Measurements from ENCODE around the gene PIK3CG.
A peak's percentile ranks its signal among the peaks of the same experiment; 100 is the strongest.
"Not testable (repeated sequence)": the region's sequence is repeated elsewhere in the genome, so short reads cannot be mapped to it uniquely, and the experiment has no call there.

PIK3CG gene

DNA sequence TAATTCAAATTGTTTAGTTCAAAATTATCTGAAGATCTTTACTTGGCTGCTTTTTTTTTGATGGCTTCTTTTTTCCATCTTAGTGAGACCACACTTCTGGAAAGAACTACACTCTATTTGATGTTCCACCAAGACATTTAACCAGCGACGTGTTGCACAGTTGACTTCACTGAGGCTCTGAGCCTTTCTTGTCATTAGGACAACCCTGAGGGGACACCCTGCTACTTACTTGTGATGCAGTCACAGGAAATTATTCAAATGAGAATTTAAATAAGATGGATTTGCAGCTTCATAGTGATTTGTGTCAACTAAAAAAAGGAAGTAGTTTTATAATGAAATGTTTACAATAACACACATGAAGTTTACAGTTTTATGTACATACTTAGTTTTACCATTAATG is 25.6 kb upstream of the PIK3CG start:
- Histone ChIP-seq H3K36me3 (ENCODE audit: insufficient read depth, low read length) (no peaks in the 10 kb centered on the region), H3K9ac (ENCODE audit: low read depth, low read length) (no peak overlapping the region), H3K4me2 (ENCODE audit: low read length) (no peak overlapping the region), H3K4me3 (ENCODE audit: low read length) (no peak overlapping the region), H3K27me3 (ENCODE audit: control insufficient read depth, insufficient read depth, low read length) (no peaks in the 10 kb centered on the region), H3K9me3 (replicated peaks; ENCODE audit: low read length) (no peaks in the 10 kb centered on the region), H3K4me1 (ENCODE audit: control insufficient read depth, insufficient read depth, low read length) (peaks cover 7% of the 10 kb centered on the region)

DNA sequence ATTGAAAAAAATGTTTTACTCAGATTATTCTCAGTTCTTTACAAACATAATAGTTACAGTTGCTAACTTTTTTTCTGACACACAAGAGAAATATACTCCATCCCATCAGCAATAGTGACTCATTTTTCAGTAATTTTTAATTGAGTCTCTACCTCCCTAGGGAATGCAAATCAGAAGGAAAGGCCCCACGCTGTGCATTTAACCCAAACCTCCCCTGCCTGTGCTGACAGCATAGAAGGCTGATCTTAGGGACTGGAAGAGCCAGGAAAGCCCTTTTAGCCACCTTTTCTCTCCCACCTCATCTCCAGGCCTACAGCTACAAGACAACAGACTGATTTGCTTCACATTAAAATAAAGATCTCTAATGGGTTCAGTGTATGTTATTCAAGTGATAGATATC is 24.7 kb upstream of the PIK3CG start:
- Histone ChIP-seq H3K27me3 (ENCODE audit: control insufficient read depth, insufficient read depth, low read length) (peaks cover 3% of the 10 kb centered on the region), H3K4me1 (ENCODE audit: control insufficient read depth, insufficient read depth, low read length) (peaks cover 7% of the 10 kb centered on the region), H3K36me3 (ENCODE audit: insufficient read depth, low read length) (no peaks in the 10 kb centered on the region), H3K4me2 (ENCODE audit: low read length) (peak overlapping the region; percentile 4), H3K4me3 (ENCODE audit: low read length) (no peak overlapping the region), H3K9ac (ENCODE audit: low read depth, low read length) (no peak overlapping the region), H3K9me3 (replicated peaks; ENCODE audit: low read length) (no peaks in the 10 kb centered on the region)

DNA sequence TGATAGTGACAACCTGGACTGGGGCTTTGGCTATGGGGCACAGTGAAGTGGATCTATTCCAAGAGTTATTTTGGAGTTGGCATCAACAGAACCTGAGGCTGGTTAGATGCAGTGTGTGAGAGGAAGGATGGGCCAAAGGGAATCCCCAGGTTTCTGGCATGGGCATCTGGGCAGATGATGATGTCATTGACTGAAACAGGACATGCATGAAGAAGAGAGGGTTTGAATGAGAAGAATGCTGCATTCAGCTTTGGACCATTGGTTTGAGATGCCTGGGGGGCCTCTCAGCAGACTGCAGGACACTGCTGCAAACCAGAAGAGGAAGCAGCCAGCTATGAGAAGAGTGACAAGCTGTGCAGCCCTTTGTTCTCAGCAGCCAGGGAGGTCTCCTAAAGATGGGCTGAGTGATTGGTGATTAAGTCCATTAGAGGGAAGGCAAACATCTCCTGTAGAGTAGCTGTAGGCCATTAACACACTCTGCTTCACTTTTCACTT is 23.1 kb upstream of the PIK3CG start:
- H3K27me3 ChIP-seq (ENCODE audit: control insufficient read depth, insufficient read depth, low read length) = peaks cover 10% of the 10 kb centered on the region
- no peak overlapping the region for H3K4me2 ChIP-seq (ENCODE audit: low read length)
- no peaks in the 10 kb centered on the region for H3K36me3 ChIP-seq (ENCODE audit: insufficient read depth, low read length)
- no peaks in the 10 kb centered on the region for H3K9me3 ChIP-seq (replicated peaks; ENCODE audit: low read length)
- H3K4me1 ChIP-seq (ENCODE audit: control insufficient read depth, insufficient read depth, low read length) = peaks cover 7% of the 10 kb centered on the region
- H3K9ac ChIP-seq (ENCODE audit: low read depth, low read length) = no peak overlapping the region
- H3K4me3 ChIP-seq (ENCODE audit: low read length) = no peak overlapping the region

DNA sequence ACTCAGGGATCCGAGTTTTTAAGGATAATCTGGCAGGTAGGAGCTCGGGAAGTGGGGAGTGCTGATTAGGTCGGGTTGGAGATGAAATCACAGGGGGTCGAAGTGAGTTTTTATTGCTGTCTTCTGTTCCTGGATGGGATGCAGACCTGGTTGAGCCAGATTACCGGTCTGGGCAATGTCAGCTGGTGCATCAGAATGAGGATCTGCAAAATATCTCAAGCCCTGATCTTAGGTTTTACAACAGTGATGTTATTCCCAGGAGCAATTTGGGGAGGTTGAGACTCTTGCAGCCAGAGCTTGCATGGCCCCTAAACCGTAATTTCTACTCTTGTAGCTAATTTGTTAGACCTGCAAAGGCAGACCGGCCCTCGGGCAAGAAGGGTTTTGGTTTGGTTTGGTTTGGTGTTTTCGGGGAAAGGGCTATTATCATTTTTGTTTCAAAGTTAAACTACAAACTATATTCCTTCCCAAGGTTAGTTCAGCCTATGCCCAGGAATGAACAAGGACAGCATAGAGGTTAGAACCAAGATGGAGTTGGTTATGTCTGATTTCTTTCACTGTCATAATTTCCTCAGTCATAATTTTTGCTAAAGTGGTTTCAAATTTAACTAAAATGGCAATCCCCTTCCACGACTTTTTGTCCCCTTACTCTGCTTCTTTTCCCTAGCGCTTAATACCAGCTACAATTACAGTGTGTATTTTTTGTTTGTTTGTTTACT is 20.6 kb upstream of the PIK3CG start:
- Histone ChIP-seq H3K9me3 (replicated peaks; ENCODE audit: low read length) (no peaks in the 10 kb centered on the region), H3K4me2 (ENCODE audit: low read length) (no peak overlapping the region), H3K9ac (ENCODE audit: low read depth, low read length) (no peak overlapping the region), H3K27me3 (ENCODE audit: control insufficient read depth, insufficient read depth, low read length) (peaks cover 10% of the 10 kb centered on the region), H3K4me3 (ENCODE audit: low read length) (no peak overlapping the region), H3K4me1 (ENCODE audit: control insufficient read depth, insufficient read depth, low read length) (peaks cover 11% of the 10 kb centered on the region), H3K36me3 (ENCODE audit: insufficient read depth, low read length) (no peaks in the 10 kb centered on the region)

DNA sequence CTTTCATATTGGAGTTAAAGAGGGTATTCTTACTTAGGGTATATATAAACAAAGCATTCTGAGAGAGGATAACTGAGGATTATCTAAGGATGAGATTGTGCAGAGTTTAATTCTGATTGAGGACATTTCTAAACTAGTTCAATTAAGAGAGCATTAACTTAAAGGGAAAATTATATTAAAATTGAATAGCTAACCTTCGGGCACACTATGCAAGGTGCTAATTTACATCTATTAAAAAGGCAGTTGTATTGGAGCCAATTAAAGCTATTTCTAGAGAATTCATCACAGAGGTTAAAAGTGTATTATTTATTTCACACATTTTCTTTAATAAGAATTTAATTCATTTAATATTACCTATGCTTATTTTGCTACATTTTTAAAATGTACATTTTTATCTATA is 17.0 kb upstream of the PIK3CG start:
- Histone ChIP-seq H3K27me3 (ENCODE audit: control insufficient read depth, insufficient read depth, low read length) (peaks cover 10% of the 10 kb centered on the region), H3K36me3 (ENCODE audit: insufficient read depth, low read length) (no peaks in the 10 kb centered on the region), H3K4me2 (ENCODE audit: low read length) (no peak overlapping the region), H3K4me3 (ENCODE audit: low read length) (no peak overlapping the region), H3K9me3 (replicated peaks; ENCODE audit: low read length) (no peaks in the 10 kb centered on the region), H3K9ac (ENCODE audit: low read depth, low read length) (no peak overlapping the region), H3K4me1 (ENCODE audit: control insufficient read depth, insufficient read depth, low read length) (peaks cover 4% of the 10 kb centered on the region)

DNA sequence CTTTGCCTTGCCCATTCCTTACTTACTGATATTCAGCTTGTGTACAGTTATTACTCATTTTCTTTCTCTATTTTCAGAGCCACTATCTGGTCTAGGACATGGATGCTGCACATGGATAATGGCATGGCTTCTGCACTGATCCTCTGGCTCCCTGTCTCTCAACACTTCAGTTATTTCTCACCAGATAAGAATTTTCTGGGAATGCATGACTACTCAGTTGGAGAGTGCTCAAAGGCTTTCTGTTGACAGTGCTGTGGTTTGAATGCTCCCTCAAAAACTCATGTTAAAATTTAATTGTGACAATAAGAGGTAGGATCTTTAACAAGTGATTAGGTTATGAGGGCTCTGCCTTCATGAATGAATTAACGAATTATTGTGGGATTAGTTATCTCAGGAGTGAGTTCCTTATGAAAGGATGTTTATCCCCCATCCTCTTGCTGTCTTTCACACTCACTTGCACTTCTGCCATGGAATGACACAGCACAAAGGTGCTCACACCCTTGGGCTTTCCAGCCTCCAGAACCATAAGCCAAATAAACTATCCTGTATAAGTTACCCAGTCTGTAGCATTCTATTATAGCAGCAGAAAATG is 16.1 kb upstream of the PIK3CG start:
- Histone ChIP-seq H3K36me3 (ENCODE audit: insufficient read depth, low read length) (no peaks in the 10 kb centered on the region), H3K9ac (ENCODE audit: low read depth, low read length) (no peak overlapping the region), H3K27me3 (ENCODE audit: control insufficient read depth, insufficient read depth, low read length) (peaks cover 10% of the 10 kb centered on the region), H3K4me1 (ENCODE audit: control insufficient read depth, insufficient read depth, low read length) (peaks cover 4% of the 10 kb centered on the region), H3K9me3 (replicated peaks; ENCODE audit: low read length) (no peaks in the 10 kb centered on the region), H3K4me2 (ENCODE audit: low read length) (peak overlapping the region; percentile 1), H3K4me3 (ENCODE audit: low read length) (no peak overlapping the region)

DNA sequence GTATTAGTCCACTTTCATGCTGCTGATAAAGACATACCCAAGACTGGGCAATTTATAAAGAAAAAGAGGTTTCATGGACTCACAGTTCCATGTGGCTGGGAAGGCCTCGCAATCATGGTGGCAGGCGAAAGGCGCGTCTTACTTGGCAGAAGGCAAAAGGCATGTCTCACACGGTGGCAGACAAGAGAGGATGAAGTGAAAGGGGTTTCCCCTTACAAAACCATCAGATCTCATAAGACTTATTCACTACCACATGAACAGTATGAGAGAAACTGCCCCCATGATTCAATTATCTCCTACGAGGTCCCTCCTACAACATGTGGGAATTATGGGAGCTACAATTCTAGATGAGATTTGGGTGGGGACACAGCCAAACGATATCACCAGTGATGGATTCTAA is 13.4 kb upstream of the PIK3CG start:
- not testable (repeated sequence) for H3K9ac ChIP-seq (ENCODE audit: low read depth, low read length); H3K4me1 ChIP-seq (ENCODE audit: control insufficient read depth, insufficient read depth, low read length); H3K9me3 ChIP-seq (replicated peaks; ENCODE audit: low read length); H3K27me3 ChIP-seq (ENCODE audit: control insufficient read depth, insufficient read depth, low read length); H3K4me3 ChIP-seq (ENCODE audit: low read length); H3K36me3 ChIP-seq (ENCODE audit: insufficient read depth, low read length); H3K4me2 ChIP-seq (ENCODE audit: low read length)

DNA sequence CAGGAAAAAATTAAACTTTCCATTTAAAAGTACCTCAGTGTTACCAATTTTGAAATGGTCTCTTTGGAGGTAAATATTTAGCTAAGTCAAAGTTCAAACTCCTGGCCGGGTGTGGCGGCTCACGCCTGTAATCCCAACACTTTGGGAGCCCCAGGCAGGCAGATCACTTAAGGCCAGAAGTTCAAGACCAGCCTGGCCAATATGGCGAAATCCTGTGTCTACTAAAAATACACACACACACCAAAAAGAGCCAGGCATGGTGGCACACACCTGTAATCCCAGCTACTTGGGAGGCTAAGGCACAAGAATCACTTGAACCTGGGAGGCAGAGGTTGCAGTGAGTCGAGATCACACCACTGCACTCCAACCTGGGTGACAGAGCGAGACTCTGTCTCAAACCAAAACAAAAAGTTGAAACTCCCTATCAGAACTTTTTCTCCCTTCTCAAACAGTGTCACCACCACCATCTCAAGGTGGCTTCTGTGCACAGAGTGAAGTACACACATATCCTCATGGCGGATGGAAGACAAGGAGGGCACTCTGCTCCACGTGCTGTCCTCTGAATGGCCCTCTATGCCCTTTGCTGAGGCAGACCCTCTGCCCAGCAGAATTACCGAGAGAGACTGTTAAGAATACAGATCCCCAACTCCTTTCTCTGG is 11.7 kb upstream of the PIK3CG start:
- Histone ChIP-seq H3K4me1 (ENCODE audit: control insufficient read depth, insufficient read depth, low read length) (peaks cover 4% of the 10 kb centered on the region), H3K4me2 (ENCODE audit: low read length) (no peak overlapping the region), H3K9me3 (replicated peaks; ENCODE audit: low read length) (no peaks in the 10 kb centered on the region), H3K4me3 (ENCODE audit: low read length) (no peak overlapping the region), H3K36me3 (ENCODE audit: insufficient read depth, low read length) (no peaks in the 10 kb centered on the region), H3K27me3 (ENCODE audit: control insufficient read depth, insufficient read depth, low read length) (no peaks in the 10 kb centered on the region), H3K9ac (ENCODE audit: low read depth, low read length) (no peak overlapping the region)

DNA sequence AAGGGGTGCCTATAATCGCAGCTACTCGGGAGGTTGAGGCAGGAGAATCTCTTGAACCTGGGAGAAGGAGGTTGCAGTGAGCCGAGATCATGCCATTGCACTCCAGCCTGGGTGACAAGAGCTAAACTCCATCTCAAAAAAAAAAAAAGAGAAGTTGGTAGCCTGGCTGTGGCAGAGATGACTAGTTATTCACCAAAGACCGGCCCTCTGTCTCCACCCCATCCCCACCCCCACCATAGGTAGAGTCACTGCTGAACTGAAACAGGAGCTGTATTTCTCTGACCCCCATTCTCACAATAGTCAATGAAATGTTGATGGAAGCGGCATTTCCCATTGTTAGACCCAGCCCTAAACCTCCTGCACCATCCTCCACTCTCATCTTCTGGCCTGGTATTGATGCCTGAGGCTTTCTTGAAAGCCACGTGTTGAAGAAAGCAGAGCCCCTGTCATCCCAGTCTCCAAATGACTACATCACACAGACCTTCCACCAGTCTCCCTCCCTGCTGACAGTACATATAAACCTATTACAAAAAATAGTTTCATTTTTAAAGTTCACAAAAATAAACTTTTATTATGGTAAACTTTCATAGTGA is 9.4 kb upstream of the PIK3CG start:
- Histone ChIP-seq H3K9ac (ENCODE audit: low read depth, low read length) (no peak overlapping the region), H3K4me1 (ENCODE audit: control insufficient read depth, insufficient read depth, low read length) (no peaks in the 10 kb centered on the region), H3K9me3 (replicated peaks; ENCODE audit: low read length) (no peaks in the 10 kb centered on the region), H3K36me3 (ENCODE audit: insufficient read depth, low read length) (no peaks in the 10 kb centered on the region), H3K4me2 (ENCODE audit: low read length) (no peak overlapping the region), H3K4me3 (ENCODE audit: low read length) (no peak overlapping the region), H3K27me3 (ENCODE audit: control insufficient read depth, insufficient read depth, low read length) (no peaks in the 10 kb centered on the region)

DNA sequence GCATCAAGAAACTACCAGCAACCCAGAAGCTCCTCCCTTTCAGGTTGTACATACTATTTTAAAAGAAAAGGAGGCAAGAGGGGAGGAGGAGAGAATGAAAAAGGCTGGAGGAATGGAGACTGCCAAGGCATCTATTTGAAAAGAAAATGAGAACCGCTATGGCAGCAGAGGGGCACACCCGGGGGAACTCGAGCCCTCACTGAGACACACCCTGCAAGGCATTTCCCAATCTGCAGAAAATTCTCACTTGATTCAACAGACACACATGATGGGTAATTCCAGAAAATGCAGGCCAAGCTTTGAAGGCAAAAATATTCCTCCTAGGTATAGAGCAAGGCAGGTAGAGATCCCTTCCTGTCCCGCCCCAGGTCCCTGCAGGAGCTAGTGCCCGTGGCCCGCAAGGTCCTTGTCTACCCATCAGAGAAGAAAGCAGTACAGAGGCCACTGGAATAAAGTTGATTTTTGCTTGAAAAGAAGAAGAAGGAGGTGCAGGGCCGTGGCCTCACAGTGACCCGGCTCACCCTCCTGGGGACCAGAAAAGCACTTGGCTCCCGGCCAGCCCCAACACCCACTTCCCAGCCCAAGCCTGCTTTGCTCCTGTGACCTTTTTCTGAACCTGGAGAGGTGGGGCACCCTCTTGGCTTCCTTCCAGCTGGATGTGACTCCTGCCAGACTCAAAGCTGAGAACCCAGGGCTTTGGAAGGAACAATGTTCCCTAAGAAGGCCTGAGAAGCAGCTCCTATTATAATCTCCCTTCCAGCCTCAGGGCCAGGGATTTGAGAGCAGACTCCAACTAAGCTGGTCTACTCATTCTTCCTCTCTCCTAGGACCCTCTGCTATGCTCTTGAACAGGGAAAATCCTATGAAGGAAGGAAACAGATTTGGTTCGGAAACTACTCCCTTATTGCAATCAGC is 6.2 kb upstream of the PIK3CG start:
- no peak overlapping the region for H3K4me3 ChIP-seq (ENCODE audit: low read length)

More for the DNA sequence above, 6.2 kb upstream of the PIK3CG start:
- H3K4me1 ChIP-seq (ENCODE audit: control insufficient read depth, insufficient read depth, low read length) = no peaks in the 10 kb centered on the region
- H3K9me3 ChIP-seq (replicated peaks; ENCODE audit: low read length) = no peaks in the 10 kb centered on the region
- H3K36me3 ChIP-seq (ENCODE audit: insufficient read depth, low read length) = no peaks in the 10 kb centered on the region
- no peak overlapping the region for H3K4me2 ChIP-seq (ENCODE audit: low read length)
- no peak overlapping the region for H3K9ac ChIP-seq (ENCODE audit: low read depth, low read length)
- H3K27me3 ChIP-seq (ENCODE audit: control insufficient read depth, insufficient read depth, low read length) = peaks cover 6% of the 10 kb centered on the region
